ENCODE data around the gene TRMT44. TPM values are rescaled to one million over a fixed set of nuclear protein-coding genes. Genes with fewer than 3 reads are reported as not detected.
A peak's percentile ranks its signal among the peaks of the same experiment; 100 is the strongest.

TRMT44 gene
- total and polyA plus RNA-seq, 12 donors, result 4.5 to 10.2 (median 7.9) TPM

DNA sequence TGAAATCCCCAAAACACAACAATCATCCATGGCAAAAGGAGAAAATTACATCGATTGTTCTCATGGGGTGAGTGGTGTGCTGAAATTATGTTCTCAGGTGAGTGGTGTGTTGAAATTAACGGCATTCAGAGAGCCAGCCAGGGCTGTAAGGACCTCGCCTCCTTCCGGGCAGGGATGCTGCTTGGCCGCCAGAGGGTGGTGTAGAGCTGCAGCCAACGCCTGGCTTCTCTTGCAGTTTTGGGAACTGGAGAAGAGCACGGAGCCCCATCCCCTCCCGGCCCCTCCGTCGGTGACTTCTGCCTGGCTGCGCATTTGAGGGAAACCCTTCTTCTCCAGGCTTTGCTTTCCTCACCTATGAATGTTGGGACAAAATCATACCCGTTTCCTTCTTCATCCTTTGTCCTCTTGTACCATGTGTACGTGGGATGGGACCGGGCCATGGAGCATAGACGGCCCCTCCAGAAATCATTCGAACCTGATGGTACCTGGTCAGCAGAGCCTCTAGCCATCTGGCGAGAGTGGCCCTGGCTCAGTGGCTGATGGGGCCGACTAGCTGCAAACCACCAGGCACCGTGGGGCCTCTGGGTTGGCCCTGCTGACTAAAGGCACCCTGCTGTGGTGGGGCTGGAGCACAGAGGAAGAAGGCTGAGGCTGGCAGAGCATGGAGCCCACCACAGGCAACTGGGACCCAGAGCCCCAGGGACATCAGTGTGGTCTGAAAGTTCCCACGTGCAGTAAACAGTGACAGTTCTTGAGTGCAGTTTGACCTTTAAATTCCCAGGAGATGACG lies 28.4 kb downstream of the TRMT44 start:
- ATAC-seq (peak; percentile 57 to 70 (median 62)), DNase-seq (peak; percentile 44 to 65)
- Histone ChIP-seq H3K36me3 (peaks cover 0 to 75% (median 28%) of the 10 kb centered on the region in 9 donors), H3K4me1 (peaks cover 0 to 22% (median 15%) of the 10 kb centered on the region in 9 donors), H3K4me3 (no peak overlapping the region), H3K27me3 (no peaks in the 10 kb centered on the region), H3K9me3 (no peaks in the 10 kb centered on the region), H3K27ac (no peak overlapping the region)
- TF ChIP-seq, protein P1, sequence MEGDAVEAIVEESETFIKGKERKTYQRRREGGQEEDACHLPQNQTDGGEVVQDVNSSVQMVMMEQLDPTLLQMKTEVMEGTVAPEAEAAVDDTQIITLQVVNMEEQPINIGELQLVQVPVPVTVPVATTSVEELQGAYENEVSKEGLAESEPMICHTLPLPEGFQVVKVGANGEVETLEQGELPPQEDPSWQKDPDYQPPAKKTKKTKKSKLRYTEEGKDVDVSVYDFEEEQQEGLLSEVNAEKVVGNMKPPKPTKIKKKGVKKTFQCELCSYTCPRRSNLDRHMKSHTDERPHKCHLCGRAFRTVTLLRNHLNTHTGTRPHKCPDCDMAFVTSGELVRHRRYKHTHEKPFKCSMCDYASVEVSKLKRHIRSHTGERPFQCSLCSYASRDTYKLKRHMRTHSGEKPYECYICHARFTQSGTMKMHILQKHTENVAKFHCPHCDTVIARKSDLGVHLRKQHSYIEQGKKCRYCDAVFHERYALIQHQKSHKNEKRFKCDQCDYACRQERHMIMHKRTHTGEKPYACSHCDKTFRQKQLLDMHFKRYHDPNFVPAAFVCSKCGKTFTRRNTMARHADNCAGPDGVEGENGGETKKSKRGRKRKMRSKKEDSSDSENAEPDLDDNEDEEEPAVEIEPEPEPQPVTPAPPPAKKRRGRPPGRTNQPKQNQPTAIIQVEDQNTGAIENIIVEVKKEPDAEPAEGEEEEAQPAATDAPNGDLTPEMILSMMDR (IDR thresholded peaks at IDR 0.05), result peak; percentile 71 to 95 (median 91)
- intact Hi-C loops (cut with DNase I), result loop anchor here in 8 of 10 donors (1.0 to 5.0 kb wide), 5 partner anchors 120 to 126 kb away; partner anchors contain the start of gene CPZ (in 2 of the 8)
- 52 to 54% methylated on average over 21 of the region's 21 CpGs for WGBS, 2 donors

DNA sequence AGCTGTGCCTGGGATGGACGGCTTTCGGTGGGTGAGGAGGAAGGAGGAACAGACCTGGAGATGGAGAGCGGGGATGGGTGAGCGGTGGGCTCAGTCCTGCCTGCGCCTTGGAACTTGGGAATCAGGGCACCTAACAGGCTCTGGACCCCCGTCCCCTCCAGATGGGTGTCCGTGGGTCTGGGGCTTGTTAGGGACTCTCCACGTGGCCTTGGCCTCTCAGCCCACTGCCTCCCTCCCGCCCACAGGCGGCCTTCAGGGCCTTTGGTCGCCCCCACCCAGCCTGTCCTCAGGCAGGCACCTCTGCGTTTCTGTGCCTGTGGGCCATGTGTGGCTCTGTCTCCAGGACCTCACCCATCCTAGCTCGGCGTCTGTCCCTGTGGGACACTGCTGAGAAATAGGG lies 29.0 kb downstream of the TRMT44 start:
- no peak for ATAC-seq
- intact Hi-C loops (cut with DNase I), result loop anchor here in 8 of 10 donors (1.0 to 5.0 kb wide), 5 partner anchors 119 to 125 kb away; partner anchors contain the start of gene CPZ (in 2 of the 8)
- H3K4me3 ChIP-seq, result no peak overlapping the region
- H3K9me3 ChIP-seq, result no peaks in the 10 kb centered on the region
- H3K27ac ChIP-seq, result no peak overlapping the region
- H3K36me3 ChIP-seq, result peaks cover 0 to 69% (median 28%) of the 10 kb centered on the region in 9 donors
- H3K4me1 ChIP-seq, result peaks cover 0 to 26% (median 15%) of the 10 kb centered on the region in 9 donors
- TF ChIP-seq, protein P1 (IDR thresholded peaks at IDR 0.05), result no peak
- no peaks in the 10 kb centered on the region for H3K27me3 ChIP-seq
- 94 to 95% methylated on average over 14 of the region's 14 CpGs for WGBS, 2 donors
- DNase-seq, result no peak

DNA sequence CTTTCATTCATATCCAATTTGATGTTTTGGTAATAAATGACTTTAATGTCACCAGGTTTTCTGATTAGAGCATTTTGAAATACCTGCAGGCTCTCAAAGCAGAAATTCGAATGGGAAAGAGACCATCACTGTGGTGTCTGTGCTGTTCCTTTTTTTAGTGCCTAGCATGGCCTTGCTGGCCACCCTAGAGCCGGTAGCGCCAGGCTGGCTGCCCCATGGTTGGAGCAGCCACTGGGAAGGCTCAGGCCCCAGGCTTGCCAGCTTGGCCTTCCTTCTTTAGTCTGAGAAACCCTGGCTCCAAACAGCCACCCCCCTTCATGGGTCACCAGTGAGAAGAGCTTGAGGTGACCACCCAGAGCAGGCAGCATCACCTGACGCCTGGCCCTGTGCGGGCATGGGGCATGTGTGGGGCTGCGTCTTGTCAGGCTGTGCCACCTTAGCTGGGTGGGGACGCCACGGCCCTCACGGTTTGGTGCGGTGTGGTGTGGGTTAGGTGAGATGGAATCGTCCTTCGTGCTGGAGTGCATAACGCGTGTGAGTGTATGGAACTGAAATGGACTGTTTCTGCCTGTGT lies 30.0 kb downstream of the TRMT44 start:
- TF ChIP-seq, protein P1 (IDR thresholded peaks at IDR 0.05), result no peak
- no peaks in the 10 kb centered on the region for H3K27me3 ChIP-seq
- peaks cover 0 to 26% (median 15%) of the 10 kb centered on the region in 9 donors for H3K4me1 ChIP-seq
- intact Hi-C loops (cut with DNase I), result loop anchor here in 2 of 10 donors (5.0 kb wide), 2 partner anchors 122 to 127 kb away; partner anchors contain the start of gene CPZ (in 1 of the 2)
- peaks cover 0 to 66% (median 27%) of the 10 kb centered on the region in 9 donors for H3K36me3 ChIP-seq
- H3K9me3 ChIP-seq, result no peaks in the 10 kb centered on the region
- H3K27ac ChIP-seq, result no peak overlapping the region
- no peak overlapping the region for H3K4me3 ChIP-seq
- 96 to 97% methylated on average over 14 of the region's 14 CpGs for WGBS, 2 donors
- DNase-seq (no peak), ATAC-seq (no peak)

DNA sequence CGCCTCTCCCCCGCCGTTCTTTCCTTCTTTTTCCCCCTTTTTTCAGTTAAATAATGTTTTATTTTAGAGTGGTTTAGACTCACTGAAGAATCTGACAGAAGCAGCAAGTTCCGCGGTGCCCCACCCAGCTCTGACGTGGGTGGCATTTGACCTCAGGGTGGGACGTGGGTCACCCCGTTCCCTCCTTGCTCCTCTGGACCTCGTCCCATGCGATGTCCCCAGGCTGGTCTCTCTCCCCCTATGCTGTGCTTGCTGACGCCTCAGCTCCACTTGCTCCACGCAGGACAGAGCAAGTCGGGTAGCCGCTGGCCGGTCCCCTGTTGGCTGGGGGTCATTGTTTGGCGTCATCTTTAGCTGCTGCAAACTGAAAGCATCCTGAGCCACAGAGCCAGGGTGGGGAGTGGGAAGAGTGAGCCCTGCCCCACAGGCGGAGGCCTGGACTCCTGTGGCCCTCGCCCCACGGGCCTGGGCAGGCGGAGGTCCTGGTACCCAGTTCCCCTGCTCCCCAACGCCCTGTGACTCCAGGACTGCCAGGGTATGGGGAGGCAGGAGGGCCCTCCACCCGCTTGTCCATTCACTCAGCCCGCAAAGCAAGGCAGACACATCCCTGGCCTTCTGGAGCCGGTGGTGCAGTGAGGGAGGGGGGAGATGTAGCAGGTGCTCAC lies 30.8 kb downstream of the TRMT44 start:
- no peak overlapping the region for H3K4me3 ChIP-seq
- TF ChIP-seq, protein P1 (IDR thresholded peaks at IDR 0.05), result no peak
- peaks cover 0 to 66% (median 19%) of the 10 kb centered on the region in 9 donors for H3K36me3 ChIP-seq
- H3K27me3 ChIP-seq, result no peaks in the 10 kb centered on the region
- ATAC-seq (no peak), DNase-seq (no peak)
- H3K4me1 ChIP-seq, result peaks cover 0 to 23% (median 15%) of the 10 kb centered on the region in 9 donors
- no peak overlapping the region for H3K27ac ChIP-seq
- H3K9me3 ChIP-seq, result no peaks in the 10 kb centered on the region
- 89 to 90% methylated on average over 24 of the region's 24 CpGs for WGBS, 2 donors
- intact Hi-C loops (cut with DNase I), result loop anchor here in 2 of 10 donors (5.0 kb wide), 2 partner anchors 121 to 126 kb away; partner anchors contain the start of gene CPZ (in 1 of the 2)
